Activated CD4-positive, alpha-beta T cell treated with anti-CD3 and anti-CD28 coated beads for 36 hours (primary cell): Measurements from ENCODE around the gene ABHD6. TPM values are rescaled to one million over a fixed set of nuclear protein-coding genes. Genes with fewer than 3 reads are reported as not detected.
"Not testable (repeated sequence)": the region's sequence is repeated elsewhere in the genome, so short reads cannot be mapped to it uniquely, and the experiment has no call there.

Source experiments
- ATAC-seq: fragments of 200-7000 bp; cut with Tn5 transposase; one replicate; pipeline ENCODE4 v1.10.0; 2021; ENCODE audit warnings: mild to moderate bottlenecking, moderate library complexity
- CTCF ChIA-PET: fragments of 350-600 bp; sonication (Branson Sonifier 250); formaldehyde crosslinking; loops from one replicate; lab custom pipeline; 2021; ENCODE audit warnings: antibody characterized with exemption; lab: Charles Lee
- POLR2A ChIA-PET: fragments of 350-600 bp; sonication (Branson Sonifier 250); formaldehyde crosslinking; loops from one replicate; lab custom pipeline; 2021; ENCODE audit warnings: antibody characterized with exemption, inconsistent platforms; lab: Charles Lee
- DNase-seq: peaks from one replicate; pipeline ENCODE4 v3.0.0-alpha.2; 2020
- H3K27ac Mint-ChIP-seq: one replicate; pipeline ENCODE4 v1.8.0; 2021; ENCODE audit warnings: mixed read lengths
- H3K27me3 Mint-ChIP-seq: one replicate; pipeline ENCODE4 v1.8.0; 2021; ENCODE audit warnings: mixed read lengths
- H3K36me3 Mint-ChIP-seq: one replicate; pipeline ENCODE4 v1.8.0; 2021; ENCODE audit warnings: low read depth, mixed read lengths
- H3K4me1 Mint-ChIP-seq: one replicate; pipeline ENCODE4 v1.8.0; 2021; ENCODE audit warnings: mixed read lengths
- H3K4me3 Mint-ChIP-seq: one replicate; pipeline ENCODE4 v1.8.0; 2021; ENCODE audit warnings: mild to moderate bottlenecking, moderate library complexity, mixed read lengths
- H3K9me3 Mint-ChIP-seq: one replicate; pipeline ENCODE4 v1.8.0; 2021; ENCODE audit warnings: low read depth, mixed read lengths
- intact Hi-C, 2 experiments: fragments of 100-400 bp; cut with DNase I in 1 of 2; cut with micrococcal nuclease in 1 of 2; formaldehyde crosslinking; loops; one replicate each; pipeline versions ENCODE4 v1.14.2 to v1.15.1; 2022 to 2024; cut with DNase I, micrococcal nuclease
- total RNA-seq, 2 experiments: library from RNA; stranded (reverse); gene quantifications; one replicate each; pipeline ENCODE4 v1.2.3, GENCODE V29; 2021

ABHD6 gene
- total RNA-seq, 2 experiments from 2014 or later, result 3.0 to 3.5 TPM

- H3K27ac Mint-ChIP-seq, result no peak overlapping the region
- DNase-seq (no peak), ATAC-seq (peak; percentile 68)
- intact Hi-C loops, result no loop called here
- ChIA-PET POLR2A (no interaction called here), CTCF (interaction anchor here (1.5 kb wide), 1 partner anchor 18 kb away, joined by 5 read pairs; no protein-coding TSS in a partner anchor)
- peaks cover 3% of the 10 kb centered on the region for H3K36me3 Mint-ChIP-seq
- no peak overlapping the region for H3K4me3 Mint-ChIP-seq
- peaks cover 3% of the 10 kb centered on the region for H3K9me3 Mint-ChIP-seq
- peaks cover 13% of the 10 kb centered on the region for H3K27me3 Mint-ChIP-seq
- H3K4me1 Mint-ChIP-seq, result peaks cover 3% of the 10 kb centered on the region
These were observed 39.2 kb upstream of the ABHD6 start for GRCh38 chr3:58198362-58198761.

DNA sequence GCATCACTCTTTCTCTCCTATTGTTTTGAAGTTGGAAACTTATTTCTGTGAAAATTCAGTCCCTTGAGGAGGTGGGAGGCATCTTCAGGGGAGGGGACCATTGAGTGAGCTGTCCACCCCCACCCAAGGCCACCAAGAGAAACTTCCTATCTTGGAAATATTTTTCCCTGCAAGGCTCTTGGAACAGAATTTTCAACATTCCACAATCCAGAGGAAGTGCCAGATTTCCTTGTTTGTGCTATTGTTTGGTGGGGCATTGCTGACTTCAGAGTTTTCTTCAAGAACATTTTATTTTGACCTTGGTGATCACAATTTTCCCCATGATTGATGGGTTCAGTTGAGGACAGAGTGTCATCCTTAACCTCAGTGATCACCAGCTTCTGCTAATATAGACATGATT lies 38.8 kb upstream of the ABHD6 start:
- peaks cover 3% of the 10 kb centered on the region for H3K36me3 Mint-ChIP-seq
- POLR2A ChIA-PET, result no interaction called here
- CTCF ChIA-PET, result interaction anchor here (1.5 kb wide), 1 partner anchor 18 kb away, joined by 5 read pairs; no protein-coding TSS in a partner anchor
- H3K4me3 Mint-ChIP-seq, result no peak overlapping the region
- peaks cover 3% of the 10 kb centered on the region for H3K9me3 Mint-ChIP-seq
- intact Hi-C loops, result no loop called here
- H3K4me1 Mint-ChIP-seq, result peaks cover 3% of the 10 kb centered on the region
- no peak overlapping the region for H3K27ac Mint-ChIP-seq
- H3K27me3 Mint-ChIP-seq, result peaks cover 13% of the 10 kb centered on the region
- DNase-seq (no peak), ATAC-seq (no peak)

DNA sequence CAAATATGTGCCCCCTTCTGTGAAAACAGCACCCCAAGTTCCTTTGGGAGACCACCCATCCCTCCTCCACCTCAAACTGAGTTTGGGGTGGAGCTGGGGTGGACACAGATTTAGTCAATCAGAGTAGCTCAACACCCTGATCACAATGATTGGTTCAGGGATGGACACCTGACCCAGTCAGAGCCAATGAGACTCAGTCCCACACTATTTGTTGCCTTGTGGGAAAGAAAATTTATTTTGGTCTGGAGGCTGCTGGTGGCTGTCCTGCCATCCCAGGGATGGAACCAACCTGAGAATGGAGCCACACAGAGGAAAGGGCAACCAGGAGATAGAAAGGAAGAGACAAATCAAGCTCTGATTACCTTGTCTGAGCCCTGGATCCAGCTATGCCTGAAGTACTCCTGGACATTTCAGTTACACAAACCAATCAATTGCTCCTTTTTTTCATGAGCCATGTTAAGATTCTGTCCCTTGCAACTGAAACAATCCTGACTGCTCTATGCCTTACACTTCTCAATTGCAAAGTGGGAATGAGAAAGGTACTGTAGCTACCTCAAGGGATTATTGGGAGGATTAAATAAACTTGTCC lies 37.4 kb upstream of the ABHD6 start:
- ChIA-PET POLR2A (interaction anchor here (0.7 kb wide), 1 partner anchor 1844 kb away, joined by 3 read pairs; no protein-coding TSS in a partner anchor), CTCF (interaction anchor here (0.5 to 1.2 kb wide), 7 partner anchors 10 to 326 kb away, joined by 3 to 4 read pairs (median 3); partner anchors contain the start of genes HTD2 and RPP14)
- peaks cover 3% of the 10 kb centered on the region for H3K9me3 Mint-ChIP-seq
- no peak overlapping the region for H3K27ac Mint-ChIP-seq
- H3K27me3 Mint-ChIP-seq, result peaks cover 13% of the 10 kb centered on the region
- no peak for DNase-seq
- no peak overlapping the region for H3K4me3 Mint-ChIP-seq
- peaks cover 3% of the 10 kb centered on the region for H3K4me1 Mint-ChIP-seq
- peaks cover 3% of the 10 kb centered on the region for H3K36me3 Mint-ChIP-seq
- intact Hi-C loops, result no loop called here
- ATAC-seq, result no peak

DNA sequence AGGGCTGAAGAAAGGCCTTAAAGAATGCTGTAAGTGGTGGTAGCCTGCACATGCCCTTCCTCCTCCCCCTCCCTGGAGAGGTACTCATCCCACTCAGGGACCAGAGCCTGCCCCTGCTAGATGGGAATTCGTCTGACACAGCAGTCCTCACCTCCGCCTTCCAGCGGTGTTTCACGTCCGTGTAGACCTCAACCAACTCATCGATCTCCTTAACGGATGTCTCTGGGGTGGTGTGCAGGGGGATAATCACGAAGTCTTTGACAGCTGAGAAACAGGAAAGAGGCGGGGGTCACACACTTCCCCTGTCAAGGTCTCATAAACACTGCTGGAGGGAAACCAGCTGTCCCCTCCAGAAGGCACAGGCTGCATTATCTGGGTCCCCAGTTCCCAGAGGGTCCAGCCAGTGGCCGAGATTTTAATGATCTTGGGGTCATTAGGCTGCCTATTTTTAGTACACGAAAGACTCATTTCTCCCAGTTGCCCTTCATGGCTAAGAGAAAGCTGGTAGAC lies 36.7 kb upstream of the ABHD6 start:
- POLR2A ChIA-PET, result interaction anchor here (0.7 kb wide), 1 partner anchor 1845 kb away, joined by 3 read pairs; no protein-coding TSS in a partner anchor
- Mint-ChIP-seq H3K4me1 (peaks cover 3% of the 10 kb centered on the region), H3K4me3 (no peak overlapping the region), H3K27me3 (peaks cover 13% of the 10 kb centered on the region), H3K27ac (no peak overlapping the region), H3K36me3 (peaks cover 3% of the 10 kb centered on the region), H3K9me3 (peaks cover 3% of the 10 kb centered on the region)
- CTCF ChIA-PET, result interaction anchor here (0.5 to 1.2 kb wide), 5 partner anchors 8 to 133 kb away, joined by 3 to 5 read pairs (median 3); no protein-coding TSS in a partner anchor
- ATAC-seq, result no peak
- DNase-seq, result no peak
- intact Hi-C loops, result no loop called here

GRCh38 chr3:58201451-58201850 lies 36.1 kb upstream of the ABHD6 start:
- H3K36me3 Mint-ChIP-seq, intact Hi-C loops, H3K4me1 Mint-ChIP-seq, H3K4me3 Mint-ChIP-seq, H3K27ac Mint-ChIP-seq, POLR2A ChIA-PET, DNase-seq, H3K9me3 Mint-ChIP-seq, ATAC-seq: not testable (repeated sequence)
- CTCF ChIA-PET, result interaction anchor here (0.5 to 1.0 kb wide), 4 partner anchors 9 to 1791 kb away, joined by 3 to 5 read pairs (median 3); no protein-coding TSS in a partner anchor
- peaks cover 13% of the 10 kb centered on the region for H3K27me3 Mint-ChIP-seq

DNA sequence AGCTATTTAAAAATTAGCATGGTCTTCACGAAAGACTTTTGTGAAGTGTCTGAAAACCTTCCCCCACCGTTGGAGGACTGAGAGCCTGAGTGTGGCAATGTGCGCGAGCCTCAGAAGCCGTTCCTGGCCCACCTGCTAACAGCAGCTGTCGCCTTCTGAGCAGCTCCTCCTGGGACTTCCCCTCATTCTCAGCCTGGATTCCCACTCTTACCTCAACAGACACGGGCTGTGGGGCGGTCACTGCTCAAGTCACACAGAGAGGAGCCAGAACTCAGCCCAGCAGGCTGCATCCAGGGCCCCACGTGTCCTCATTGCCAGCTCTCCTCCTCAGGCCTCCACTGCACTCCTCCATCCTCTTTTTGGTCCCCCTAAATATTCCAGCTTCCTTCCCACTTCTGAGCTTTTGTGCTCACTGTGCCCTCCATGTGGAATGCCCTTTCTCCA lies 34.7 kb upstream of the ABHD6 start:
- peaks cover 14% of the 10 kb centered on the region for H3K4me1 Mint-ChIP-seq
- ChIA-PET CTCF (interaction anchor here (0.7 to 1.4 kb wide), 5 partner anchors 10 to 105 kb away, joined by 3 to 6 read pairs (median 5); partner anchors contain the start of genes HTD2 and RPP14), POLR2A (no interaction called here)
- H3K27ac Mint-ChIP-seq, result no peak overlapping the region
- H3K4me3 Mint-ChIP-seq, result no peak overlapping the region
- ATAC-seq (no peak), DNase-seq (no peak)
- intact Hi-C loops, result no loop called here
- peaks cover 16% of the 10 kb centered on the region for H3K27me3 Mint-ChIP-seq
- H3K36me3 Mint-ChIP-seq, result peaks cover 3% of the 10 kb centered on the region
- peaks cover 3% of the 10 kb centered on the region for H3K9me3 Mint-ChIP-seq

GRCh38 chr3:58203541-58203940 lies 34.1 kb upstream of the ABHD6 start:
- CTCF ChIA-PET, result interaction anchor here (1.1 to 1.4 kb wide), 4 partner anchors 9 to 104 kb away, joined by 3 to 6 read pairs (median 5); partner anchors contain the start of genes HTD2 and RPP14
- no peak overlapping the region for H3K4me3 Mint-ChIP-seq
- H3K36me3 Mint-ChIP-seq, result peaks cover 3% of the 10 kb centered on the region
- intact Hi-C loops, result no loop called here
- no peak for ATAC-seq
- H3K27me3 Mint-ChIP-seq, result peaks cover 18% of the 10 kb centered on the region
- POLR2A ChIA-PET, result no interaction called here
- no peak for DNase-seq
- H3K4me1 Mint-ChIP-seq, result peaks cover 14% of the 10 kb centered on the region
- peaks cover 3% of the 10 kb centered on the region for H3K9me3 Mint-ChIP-seq
- no peak overlapping the region for H3K27ac Mint-ChIP-seq

DNA sequence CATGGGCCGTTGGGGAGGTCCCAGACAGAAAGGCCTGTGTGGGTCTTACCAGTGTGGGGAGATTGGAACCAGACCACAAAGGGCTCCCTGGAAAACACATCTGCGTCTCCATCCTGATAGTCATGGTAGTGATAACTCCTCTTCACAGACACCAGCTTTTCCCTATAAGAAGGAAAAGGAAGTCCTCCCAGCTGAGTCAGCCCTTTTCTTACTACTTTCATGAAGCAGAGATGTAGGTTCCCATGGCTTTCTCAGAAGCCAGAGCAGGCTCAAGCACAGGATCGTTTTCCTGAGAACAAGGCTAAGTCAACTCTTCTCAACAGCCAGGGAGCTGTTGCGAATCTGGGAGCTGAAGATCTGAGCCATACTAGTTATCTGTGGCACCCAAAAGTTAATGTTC lies 32.9 kb upstream of the ABHD6 start:
- intact Hi-C loops, result no loop called here
- POLR2A ChIA-PET, result no interaction called here
- peaks cover 15% of the 10 kb centered on the region for H3K27me3 Mint-ChIP-seq
- peaks cover 3% of the 10 kb centered on the region for H3K9me3 Mint-ChIP-seq
- CTCF ChIA-PET, result interaction anchor here (0.6 to 2.2 kb wide), 5 partner anchors 10 to 159 kb away, joined by 3 to 10 read pairs (median 6); no protein-coding TSS in a partner anchor
- DNase-seq, result no peak
- no peak overlapping the region for H3K4me3 Mint-ChIP-seq
- peaks cover 14% of the 10 kb centered on the region for H3K4me1 Mint-ChIP-seq
- H3K27ac Mint-ChIP-seq, result no peak overlapping the region
- peaks cover 3% of the 10 kb centered on the region for H3K36me3 Mint-ChIP-seq
- ATAC-seq, result no peak

GRCh38 chr3:58205981-58206380 lies 31.6 kb upstream of the ABHD6 start:
- Mint-ChIP-seq H3K36me3 (peaks cover 3% of the 10 kb centered on the region), H3K27ac (no peak overlapping the region), H3K9me3 (peaks cover 3% of the 10 kb centered on the region), H3K27me3 (peaks cover 13% of the 10 kb centered on the region), H3K4me1 (peaks cover 12% of the 10 kb centered on the region), H3K4me3 (no peak overlapping the region)
- DNase-seq (no peak), ATAC-seq (no peak)
- ChIA-PET POLR2A (interaction anchor here (0.5 kb wide), 1 partner anchor 21 kb away, joined by 4 read pairs; no protein-coding TSS in a partner anchor), CTCF (interaction anchor here (0.6 to 2.2 kb wide), 2 partner anchors 11 to 1198 kb away, joined by 3 to 10 read pairs; no protein-coding TSS in a partner anchor)
- intact Hi-C loops, result loop anchor here (1.0 kb wide), 1 partner anchor 8 kb away; no protein-coding TSS in a partner anchor

GRCh38 chr3:58206406-58207011 lies 31.1 kb upstream of the ABHD6 start:
- Mint-ChIP-seq H3K4me1 (peaks cover 12% of the 10 kb centered on the region), H3K36me3 (peaks cover 3% of the 10 kb centered on the region), H3K9me3 (peaks cover under 1% of the 10 kb centered on the region), H3K27ac (peak overlapping the region; percentile 47), H3K4me3 (no peak overlapping the region), H3K27me3 (peaks cover 13% of the 10 kb centered on the region)
- DNase-seq (peak; percentile 73), ATAC-seq (peak; percentile 98)
- ChIA-PET POLR2A (interaction anchor here (0.5 kb wide), 1 partner anchor 21 kb away, joined by 4 read pairs; no protein-coding TSS in a partner anchor), CTCF (interaction anchor here (0.6 to 2.2 kb wide), 5 partner anchors 10 to 1197 kb away, joined by 3 to 13 read pairs (median 10); no protein-coding TSS in a partner anchor)
- intact Hi-C loops, result loop anchor here (1.0 kb wide), 1 partner anchor 8 kb away; no protein-coding TSS in a partner anchor

GRCh38 chr3:58207954-58208353 lies 29.6 kb upstream of the ABHD6 start:
- intact Hi-C loops, result no loop called here
- ATAC-seq (no peak), DNase-seq (no peak)
- peaks cover 11% of the 10 kb centered on the region for H3K27me3 Mint-ChIP-seq
- CTCF ChIA-PET, result interaction anchor here (0.6 to 1.5 kb wide), 4 partner anchors 9 to 93 kb away, joined by 3 to 13 read pairs (median 6); no protein-coding TSS in a partner anchor
- H3K9me3 Mint-ChIP-seq, result no peaks in the 10 kb centered on the region
- H3K4me3 Mint-ChIP-seq, result no peak overlapping the region
- POLR2A ChIA-PET, result no interaction called here
- H3K36me3 Mint-ChIP-seq, result peaks cover 3% of the 10 kb centered on the region
- H3K27ac Mint-ChIP-seq, result no peak overlapping the region
- H3K4me1 Mint-ChIP-seq, result peaks cover 12% of the 10 kb centered on the region
